ENCODE results near the gene SNX18.

- no peak for TF ChIP-seq POLR2A (IDR thresholded peaks at IDR 0.05)
- TF ChIP-seq, protein P1, sequence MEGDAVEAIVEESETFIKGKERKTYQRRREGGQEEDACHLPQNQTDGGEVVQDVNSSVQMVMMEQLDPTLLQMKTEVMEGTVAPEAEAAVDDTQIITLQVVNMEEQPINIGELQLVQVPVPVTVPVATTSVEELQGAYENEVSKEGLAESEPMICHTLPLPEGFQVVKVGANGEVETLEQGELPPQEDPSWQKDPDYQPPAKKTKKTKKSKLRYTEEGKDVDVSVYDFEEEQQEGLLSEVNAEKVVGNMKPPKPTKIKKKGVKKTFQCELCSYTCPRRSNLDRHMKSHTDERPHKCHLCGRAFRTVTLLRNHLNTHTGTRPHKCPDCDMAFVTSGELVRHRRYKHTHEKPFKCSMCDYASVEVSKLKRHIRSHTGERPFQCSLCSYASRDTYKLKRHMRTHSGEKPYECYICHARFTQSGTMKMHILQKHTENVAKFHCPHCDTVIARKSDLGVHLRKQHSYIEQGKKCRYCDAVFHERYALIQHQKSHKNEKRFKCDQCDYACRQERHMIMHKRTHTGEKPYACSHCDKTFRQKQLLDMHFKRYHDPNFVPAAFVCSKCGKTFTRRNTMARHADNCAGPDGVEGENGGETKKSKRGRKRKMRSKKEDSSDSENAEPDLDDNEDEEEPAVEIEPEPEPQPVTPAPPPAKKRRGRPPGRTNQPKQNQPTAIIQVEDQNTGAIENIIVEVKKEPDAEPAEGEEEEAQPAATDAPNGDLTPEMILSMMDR (IDR thresholded peaks at IDR 0.05): no peak
These were observed 62.2 kb downstream of the SNX18 start for GRCh38 chr5:54579591-54580295.

Measured in thyroid gland (tissue), 4 donors.